Retina (tissue), 1 donor: ENCODE measurements around the gene FAM171A1.
A peak's percentile ranks its signal among the peaks of the same experiment; 100 is the strongest.

Source experiments
- DNase-seq: peaks from one replicate; pipeline ENCODE4 v3.0.0-alpha.2; 2016

FAM171A1 gene

GRCh38 chr10:15373199-15373598, 2.1 kb upstream of the FAM171A1 start:
- DNase-seq = no peak

DNA sequence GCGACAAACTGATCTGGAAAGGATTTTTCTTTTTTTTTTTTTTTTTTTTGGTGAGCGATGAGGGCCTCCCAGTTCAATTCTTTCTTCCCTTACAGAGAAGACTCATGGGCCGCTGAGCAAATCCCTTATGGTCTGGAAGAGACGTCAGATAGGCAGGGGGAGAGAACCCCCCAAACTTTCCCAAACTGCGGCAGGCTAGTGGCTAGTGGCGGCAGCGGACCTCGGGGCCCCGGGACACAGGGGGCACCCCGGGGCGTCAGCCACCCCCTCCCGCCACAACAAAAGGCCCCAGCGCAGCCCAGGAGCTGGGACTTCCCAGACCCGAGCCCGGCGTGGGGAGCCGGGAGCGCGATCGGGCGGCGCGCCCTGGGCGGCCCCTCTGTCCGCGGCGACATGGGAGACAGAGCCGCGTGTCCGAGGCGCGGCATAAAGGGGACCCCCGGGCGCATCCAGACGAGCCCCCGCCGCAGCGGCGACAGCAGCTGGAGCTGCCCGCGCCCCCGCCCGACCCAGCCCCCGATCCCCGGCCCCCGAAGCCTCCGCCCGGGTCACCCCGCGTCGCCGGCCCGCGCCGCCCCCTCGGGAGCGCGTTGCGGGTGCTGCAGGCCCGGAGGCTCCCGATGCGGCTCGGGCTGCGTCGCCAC, 755 bp downstream of the FAM171A1 start:
- peak; percentile 84 for DNase-seq

DNA sequence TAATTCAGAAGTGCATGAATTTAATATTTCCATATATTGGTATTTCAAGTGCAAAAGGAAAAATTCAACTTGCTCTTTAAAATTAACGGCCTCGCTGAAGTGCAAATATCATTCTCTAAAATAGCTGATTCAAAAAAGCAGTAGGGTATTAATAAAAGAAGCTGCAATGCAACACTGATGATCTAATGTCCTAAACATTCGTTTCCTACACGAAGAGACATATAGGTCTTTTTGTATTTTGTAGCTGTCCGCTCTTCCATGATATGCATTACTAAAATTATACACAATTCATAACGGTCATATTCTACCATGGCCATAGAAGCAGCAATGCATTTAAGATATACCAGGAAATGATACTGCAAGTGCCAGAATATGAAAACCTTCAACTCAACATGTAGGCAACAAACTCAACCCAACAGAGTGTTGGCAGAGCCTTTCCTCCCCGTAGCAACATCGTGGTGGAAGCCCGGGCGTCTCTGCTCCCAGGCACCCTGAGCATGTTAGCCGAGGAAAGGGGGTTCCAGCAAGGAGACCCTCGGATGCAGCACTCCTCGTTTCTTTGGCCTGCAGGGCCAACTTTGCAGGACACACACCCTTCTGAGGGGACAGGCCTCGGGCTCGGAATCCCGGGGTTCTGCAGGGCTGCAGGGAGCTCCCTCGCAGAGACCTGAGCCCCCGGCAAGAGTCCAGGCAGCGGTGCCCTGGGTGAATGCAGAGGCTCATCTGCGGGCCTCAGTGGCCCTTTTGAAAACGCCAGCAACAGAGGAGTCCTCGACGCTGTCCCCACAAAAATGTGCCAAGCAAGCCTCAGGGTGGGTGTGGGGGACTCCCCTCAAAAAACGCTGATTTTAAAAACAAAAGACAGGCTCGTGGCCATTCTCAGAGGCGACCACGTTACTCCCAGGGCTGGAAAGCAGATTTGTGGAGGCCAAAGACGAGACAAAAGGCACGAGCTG, 1.6 kb downstream of the FAM171A1 start:
- peak; percentile 84 for DNase-seq

DNA sequence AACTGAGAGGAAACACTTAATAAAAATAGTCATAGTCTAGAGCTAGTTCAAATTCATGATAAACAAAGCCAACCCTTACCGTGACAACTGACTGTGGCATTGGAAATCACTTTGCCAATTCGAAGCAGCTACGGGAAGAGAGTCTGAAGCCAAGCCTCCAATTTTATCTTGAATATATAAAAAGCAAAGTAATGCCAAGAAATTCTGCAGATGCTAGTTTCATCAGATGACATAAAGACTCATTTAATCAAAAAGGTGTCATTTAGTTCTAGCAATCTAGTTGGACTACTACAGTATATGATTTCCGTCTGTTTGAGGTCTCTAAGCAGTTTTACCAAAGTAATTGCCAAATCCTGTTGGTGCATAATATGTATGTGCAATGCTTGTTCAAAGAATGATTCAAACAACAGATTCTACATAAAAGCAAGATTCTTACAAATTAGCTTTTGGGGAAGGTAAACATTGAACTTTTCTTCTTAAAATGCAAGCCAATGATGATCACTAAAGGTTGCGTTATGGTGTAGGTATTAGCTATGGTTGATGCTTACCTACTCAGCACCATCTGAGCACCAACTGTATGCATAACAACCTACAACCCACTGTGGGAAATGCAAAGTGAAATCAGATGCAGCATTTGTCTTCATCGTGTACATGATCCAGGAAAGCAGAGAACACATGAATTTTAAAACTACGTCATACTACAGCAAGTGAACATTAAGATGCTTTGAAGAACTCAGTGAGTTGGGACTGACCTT, 2.8 kb downstream of the FAM171A1 start:
- DNase-seq = no peak

- no peak for DNase-seq
These were observed 3.6 kb downstream of the FAM171A1 start for GRCh38 chr10:15367296-15368085.

GRCh38 chr10:15365692-15366091, 5.4 kb downstream of the FAM171A1 start:
- no peak for DNase-seq

GRCh38 chr10:15364001-15364400, 7.1 kb downstream of the FAM171A1 start:
- DNase-seq = no peak

GRCh38 chr10:15363031-15363430, 8.1 kb downstream of the FAM171A1 start:
- no peak for DNase-seq

DNA sequence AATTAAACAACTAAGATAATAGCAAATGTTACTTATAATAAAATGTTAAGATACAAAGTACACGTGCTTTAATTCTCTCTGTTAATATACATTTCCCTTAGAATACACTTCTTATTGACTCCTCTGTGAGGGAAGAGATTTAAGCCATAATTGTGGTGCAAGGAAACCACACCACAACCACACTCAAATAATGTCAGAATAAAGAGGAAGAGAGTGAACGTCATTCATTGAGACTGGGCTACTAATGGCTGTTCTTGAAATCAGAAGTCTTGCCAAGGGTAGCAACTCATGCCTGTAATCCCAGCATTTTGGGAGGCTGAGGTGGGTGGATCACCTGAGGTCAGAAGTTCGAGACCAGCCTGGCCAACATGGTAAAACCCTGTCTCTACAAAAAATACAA, 10.0 kb downstream of the FAM171A1 start:
- DNase-seq = no peak

GRCh38 chr10:15360566-15360965, 10.5 kb downstream of the FAM171A1 start:
- DNase-seq = no peak

DNA sequence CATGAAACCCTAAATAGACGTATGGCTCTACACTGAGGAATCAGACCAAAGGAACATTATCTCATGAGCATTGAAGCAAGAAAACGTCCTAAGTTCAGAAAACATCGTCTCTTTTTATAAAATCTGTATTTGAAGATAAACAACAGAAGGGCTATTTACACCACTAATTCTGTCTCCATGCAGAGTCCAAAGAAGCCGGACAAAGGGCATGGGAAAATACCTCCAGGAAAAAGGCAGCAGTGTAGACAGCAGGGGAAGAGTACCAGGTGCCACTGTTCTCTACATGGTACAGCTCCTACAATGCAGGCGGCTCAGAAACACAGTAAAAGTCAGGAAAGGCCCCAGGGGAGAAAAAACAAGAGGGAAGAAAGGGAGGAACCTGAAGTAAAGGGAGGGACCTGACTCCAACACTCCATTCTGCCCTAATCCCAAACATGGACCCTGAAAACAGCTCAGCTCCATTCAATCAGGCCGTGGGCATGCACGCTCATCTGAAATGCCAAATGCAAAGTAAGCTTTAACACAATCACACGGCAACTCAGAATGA, 17.5 kb downstream of the FAM171A1 start:
- DNase-seq = no peak

DNA sequence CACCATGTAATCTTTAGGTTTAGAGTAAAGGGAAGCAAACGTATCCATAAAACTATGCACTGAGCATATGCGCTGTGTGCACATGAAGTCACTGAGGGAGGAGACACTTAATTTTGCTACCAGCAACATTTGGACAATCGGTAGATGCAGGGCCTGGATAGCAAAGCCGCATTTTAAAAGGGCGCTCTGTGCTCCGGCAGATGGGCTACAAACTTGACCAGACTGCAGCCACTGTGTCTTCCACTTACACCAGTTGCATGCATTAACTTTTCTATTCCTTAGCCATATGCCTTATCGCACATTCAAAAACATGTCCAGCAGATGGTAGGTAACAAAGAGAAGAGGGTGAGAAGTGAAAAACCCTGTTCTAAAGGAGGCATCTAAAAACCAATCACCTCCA, 18.3 kb downstream of the FAM171A1 start:
- no peak for DNase-seq

DNA sequence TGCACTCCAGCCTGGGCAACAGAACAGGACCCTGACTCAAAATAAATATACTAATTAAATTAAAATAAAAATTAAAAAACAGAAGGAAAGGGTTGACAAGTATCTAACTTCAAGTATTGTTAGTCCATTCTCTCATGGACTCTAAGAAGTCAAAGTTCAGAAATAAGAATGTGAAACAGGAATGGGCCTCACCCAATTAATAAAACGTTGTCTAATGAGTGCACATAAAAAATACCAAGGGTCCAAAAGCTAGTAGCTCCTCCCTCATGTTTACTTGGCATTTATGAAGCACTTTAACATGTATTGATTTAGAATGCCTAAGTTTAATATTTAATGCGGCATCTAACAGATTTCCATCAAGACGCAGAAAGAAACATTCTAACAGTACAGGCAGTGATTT, 18.9 kb downstream of the FAM171A1 start:
- no peak for DNase-seq

- no peak for DNase-seq
These were observed 19.8 kb downstream of the FAM171A1 start for GRCh38 chr10:15351099-15351820.

- no peak for DNase-seq
These were observed 22.0 kb downstream of the FAM171A1 start for GRCh38 chr10:15349112-15349511.

DNA sequence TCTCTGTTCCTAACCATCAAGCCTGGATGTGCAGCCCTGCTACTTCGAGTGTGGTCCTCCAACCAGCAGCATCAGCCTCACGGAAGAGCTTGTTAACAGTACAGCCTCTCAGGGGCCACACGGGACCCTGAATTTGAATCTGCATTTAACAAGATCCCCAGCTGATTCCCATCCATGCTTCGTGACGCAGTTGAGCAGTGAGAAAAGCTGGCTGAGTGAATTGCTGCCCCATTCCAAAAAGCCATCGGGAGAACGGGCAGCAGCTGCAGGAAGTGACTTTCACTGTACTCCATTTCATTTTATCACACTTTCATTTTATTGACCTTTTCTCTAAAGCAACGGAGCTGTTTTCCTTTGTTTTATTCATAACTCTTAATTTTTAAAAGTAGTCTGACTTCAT, 22.5 kb downstream of the FAM171A1 start:
- no peak for DNase-seq

DNA sequence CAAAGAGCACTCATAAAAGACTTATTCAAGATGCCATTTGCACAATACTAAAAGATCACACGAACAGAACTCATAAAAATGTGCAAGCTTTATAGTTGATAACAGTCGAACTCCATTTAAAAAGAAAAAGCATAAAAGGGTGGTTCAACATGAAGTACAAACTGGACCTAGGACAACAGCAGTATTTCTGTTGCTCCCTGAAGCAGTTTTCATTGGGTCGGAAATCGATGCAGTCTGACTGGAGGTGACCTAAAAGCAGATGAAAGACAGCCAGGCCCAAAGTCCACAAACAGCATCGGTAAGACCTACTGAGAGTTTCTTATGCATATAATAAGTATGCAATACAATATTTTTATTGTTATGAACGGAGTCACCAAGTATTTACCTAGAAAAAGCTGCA, 23.9 kb downstream of the FAM171A1 start:
- DNase-seq = no peak

- DNase-seq = no peak
These were observed 24.5 kb downstream of the FAM171A1 start for GRCh38 chr10:15346440-15347141.

- DNase-seq = no peak
These were observed 25.6 kb downstream of the FAM171A1 start for GRCh38 chr10:15345450-15345849.

DNA sequence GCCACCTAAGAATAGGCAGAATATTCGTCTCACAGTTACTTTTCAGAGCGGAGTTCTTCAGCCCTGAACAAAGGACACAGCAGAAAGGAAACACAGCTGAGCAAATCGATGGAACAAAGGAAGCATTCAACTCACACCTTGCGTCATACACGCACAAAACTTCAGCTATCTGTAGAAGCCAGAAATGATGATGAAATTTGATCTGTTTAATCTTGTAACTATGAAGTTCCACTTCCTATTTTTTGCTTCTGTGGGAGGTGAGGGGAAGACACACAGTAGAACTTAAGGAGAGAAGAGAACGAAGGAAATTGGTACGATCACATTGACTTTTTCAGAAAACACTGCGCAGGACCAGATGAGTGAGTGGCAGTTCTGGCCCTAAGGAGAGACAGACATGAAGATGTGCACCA, 26.2 kb downstream of the FAM171A1 start:
- no peak for DNase-seq
